Upper lobe of left lung (tissue), 6 donors: ENCODE data around the gene CD207. TPM values are rescaled to one million over a fixed set of nuclear protein-coding genes. Genes with fewer than 3 reads are reported as not detected.

ENCODE experiments used
- ATAC-seq, 2 donors: fragments of 200-7000 bp; cut with Tn5 transposase; one replicate each; pipeline ENCODE4 v1.9.1; 2022; ENCODE audit warnings: mild to moderate bottlenecking in 2 of 2, moderate library complexity in 2 of 2; ENCODE audit not compliant: low FRiP score in 2 of 2
- DNase-seq, 2 donors: peaks; one replicate each; pipeline ENCODE4 v3.0.0-alpha.2; 2019 to 2020
- H3K27ac ChIP-seq, 4 donors: fragments of 200-600 bp; sonication (generic); one replicate each; pipeline ENCODE4 v1.5.1; 2016 to 2019
- H3K27me3 ChIP-seq, 4 donors: fragments of 200-600 bp; sonication (generic); one replicate each; pipeline ENCODE4 v1.5.1; 2017 to 2019
- H3K36me3 ChIP-seq, 4 donors: fragments of 200-600 bp; sonication (generic); one replicate each; pipeline ENCODE4 v1.5.1; 2016 to 2019
- H3K4me1 ChIP-seq, 4 donors: fragments of 200-600 bp; sonication (generic); one replicate each; pipeline ENCODE4 v1.5.1; 2018 to 2019
- H3K4me3 ChIP-seq, 4 donors: fragments of 200-600 bp; sonication (generic); one replicate each; pipeline ENCODE4 v1.5.1; 2017 to 2019; ENCODE audit warnings: mild to moderate bottlenecking in 2 of 4, moderate library complexity in 1 of 4
- H3K9me3 ChIP-seq, 4 donors: fragments of 200-600 bp; sonication (generic); one replicate each; pipeline ENCODE4 v1.5.1; 2018 to 2019
- CTCF ChIP-seq, 6 experiments: fragments of 450-650 bp in 4 of 6; fragments of 200-600 bp in 2 of 6; sonication (generic) in 2 of 6; IDR thresholded peaks; one replicate each; pipeline ENCODE4 v1.5.1; 2016 to 2019; ENCODE audit warnings: antibody characterized with exemption in 6 of 6
- EP300 ChIP-seq, 4 donors: sonication (generic); formaldehyde crosslinking; IDR thresholded peaks; one replicate each; pipeline ENCODE4 v1.5.1; 2017; ENCODE audit warnings: antibody characterized with exemption in 4 of 4, control low read depth in 2 of 4
- POLR2A ChIP-seq, 4 donors: fragments of 450-650 bp; IDR thresholded peaks; one replicate each; pipeline ENCODE4 v1.5.1; 2016 to 2017; ENCODE audit warnings: antibody characterized with exemption in 4 of 4, mild to moderate bottlenecking in 2 of 4
- POLR2AphosphoS5 ChIP-seq, 2 donors: sonication (generic); formaldehyde crosslinking; IDR thresholded peaks; one replicate each; pipeline ENCODE4 v1.5.1; 2017; ENCODE audit warnings: antibody characterized with exemption in 2 of 2
- WGBS, 2 donors: methylation state at CpG; one replicate each; pipeline ENCODE4 v1.1.5; 2017 to 2018; 5-methylcytosine and 5-hydroxymethylcytosine counted together
- small RNA-seq, 4 donors: library from RNA; depleted of rRNA; stranded (forward); fragments of <200 nt; gene quantifications; one replicate each; pipeline ENCODE3, GENCODE V24; 2016
- total RNA-seq, 6 donors: library from RNA; depleted of rRNA in 4 of 6; stranded (reverse); fragments of >200 nt in 4 of 6; gene quantifications; one replicate each; pipeline versions ENCODE4 v1.1.0 to v1.2.1, GENCODE V29; 2016 to 2021
- donor health status: DM: no; HTN: no; CAD: no; lungs with moderate emphysema.
- donor health status: DM: no; HTN: yes; CAD: no; lungs with severe emphysema.

The CD207 gene
- total RNA-seq, 6 donors from 2014 or later: 0.74 to 2.2 TPM; not detected in 4

DNA sequence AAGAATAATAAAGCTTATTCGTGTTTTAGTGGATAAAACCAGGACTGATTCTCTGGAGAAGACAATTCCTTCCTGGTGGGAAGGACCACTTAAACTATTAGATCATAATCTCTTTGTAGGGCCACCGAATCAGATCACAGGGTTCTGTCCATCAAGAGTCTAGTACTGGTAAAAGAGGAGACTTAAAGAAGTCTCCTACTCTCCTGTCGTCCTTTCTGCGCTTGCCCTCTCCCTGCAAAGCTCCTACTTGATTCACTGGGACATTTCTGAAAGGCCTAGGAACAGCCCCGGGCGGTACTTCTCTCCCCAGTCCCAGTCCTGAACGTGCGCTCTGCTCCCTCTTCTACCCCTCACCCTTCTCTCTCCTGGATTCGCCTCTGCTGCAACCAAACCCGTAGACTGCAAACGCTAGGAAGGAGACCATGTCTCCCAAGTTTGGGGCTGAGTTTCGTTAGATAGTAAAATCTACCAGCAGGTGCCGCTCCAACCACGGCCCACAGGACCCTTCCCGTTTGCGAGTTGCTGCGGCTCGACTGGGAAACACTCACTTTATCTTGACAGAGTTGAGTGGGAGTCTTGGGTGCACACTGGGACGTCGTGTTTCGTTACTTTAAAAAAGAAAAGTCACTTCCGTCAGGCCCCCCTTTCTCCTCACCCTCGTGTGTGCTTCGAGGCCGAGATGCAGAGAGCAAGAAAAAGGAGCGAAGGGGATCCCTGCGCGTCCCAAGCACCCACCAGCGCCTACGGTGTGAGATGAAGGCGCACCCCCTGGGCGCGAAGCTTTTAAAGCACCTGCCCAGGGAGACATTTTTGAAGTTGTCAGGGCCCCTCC lies 46.1 kb downstream of the CD207 start:
- ATAC-seq (peak; percentile 47 to 86), DNase-seq (peak in 1 of 2 donors; percentile 63)
- Histone ChIP-seq H3K9me3 (no peaks in the 10 kb centered on the region), H3K4me1 (peaks cover 11 to 15% (median 13%) of the 10 kb centered on the region in 4 donors), H3K36me3 (no peaks in the 10 kb centered on the region), H3K4me3 (peak overlapping the region in 3 of 4 donors; percentile 2 to 37 (median 19)), H3K27ac (no peak overlapping the region), H3K27me3 (peaks cover 0 to 20% (median 9%) of the 10 kb centered on the region in 4 donors)
- TF ChIP-seq CTCF (IDR thresholded peaks at IDR 0.05): peak; percentile 17 to 44 (median 35)
- TF ChIP-seq POLR2AphosphoS5 (IDR thresholded peaks at IDR 0.05): no peak
- no peak for TF ChIP-seq POLR2A (IDR thresholded peaks at IDR 0.05)
- no peak for TF ChIP-seq EP300 (IDR thresholded peaks at IDR 0.05)
- 7% methylated on average over 25 to 33 of the region's 33 CpGs for WGBS, 2 donors

DNA sequence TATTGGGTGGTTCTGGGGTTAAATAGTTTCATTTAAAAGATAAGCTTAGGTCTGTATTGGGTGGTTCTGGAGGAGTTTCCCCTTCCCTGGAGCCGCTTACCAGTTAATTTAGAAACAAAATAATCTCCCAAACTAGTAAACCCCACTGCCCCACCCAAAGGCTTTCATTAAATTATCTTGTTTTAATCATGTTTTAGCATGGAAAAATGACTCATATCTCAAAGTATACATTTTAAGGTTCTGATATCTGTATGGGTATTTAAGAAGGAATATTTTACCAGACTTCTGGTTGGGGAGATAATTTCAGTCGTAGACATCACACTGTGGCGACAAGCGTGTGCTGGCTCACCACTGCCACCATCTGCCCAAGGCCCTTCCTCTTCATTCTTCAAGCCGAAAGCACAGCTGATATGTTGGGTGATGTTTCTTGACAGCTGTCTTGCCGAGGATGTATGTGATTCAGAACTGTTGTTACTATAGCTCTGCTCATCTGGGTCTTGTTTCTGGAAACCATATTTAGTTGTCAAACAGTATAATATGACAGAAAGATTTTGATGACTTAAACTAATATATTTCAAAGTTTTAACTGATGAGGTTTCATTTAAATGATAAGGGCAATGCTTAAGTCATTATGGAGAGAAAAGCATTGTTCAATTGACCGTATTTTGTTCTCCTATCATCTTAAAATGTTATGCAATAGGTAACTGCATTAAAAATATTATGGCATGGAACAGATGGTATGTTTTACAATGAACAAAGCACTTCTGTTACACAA lies 50.3 kb downstream of the CD207 start:
- Histone ChIP-seq H3K27ac (no peak overlapping the region), H3K4me1 (peaks cover 10 to 11% (median 10%) of the 10 kb centered on the region in 4 donors), H3K36me3 (no peaks in the 10 kb centered on the region), H3K9me3 (no peaks in the 10 kb centered on the region), H3K4me3 (no peak overlapping the region), H3K27me3 (peaks cover 0 to 10% (median 5%) of the 10 kb centered on the region in 4 donors)
- ATAC-seq: no peak
- no peak for TF ChIP-seq POLR2A (IDR thresholded peaks at IDR 0.05)
- no peak for TF ChIP-seq CTCF (IDR thresholded peaks at IDR 0.05)
- TF ChIP-seq POLR2AphosphoS5 (IDR thresholded peaks at IDR 0.05): no peak
- no peak for TF ChIP-seq EP300 (IDR thresholded peaks at IDR 0.05)
- DNase-seq: no peak
- 24 to 25% methylated on average over 7 of the region's 7 CpGs for WGBS, 2 donors

GRCh38 chr2:70784320-70784719 lies 51.3 kb downstream of the CD207 start:
- Histone ChIP-seq H3K36me3 (no peaks in the 10 kb centered on the region), H3K27ac (no peak overlapping the region), H3K4me3 (no peak overlapping the region), H3K9me3 (no peaks in the 10 kb centered on the region), H3K4me1 (peaks cover 0 to under 1% (median 0%) of the 10 kb centered on the region in 4 donors), H3K27me3 (peaks cover 0 to under 1% (median 0%) of the 10 kb centered on the region in 4 donors)
- ATAC-seq: no peak
- WGBS, 2 donors: 89 to 94% methylated on average over 2 of the region's 2 CpGs
- DNase-seq: no peak
- no peak for TF ChIP-seq POLR2AphosphoS5 (IDR thresholded peaks at IDR 0.05)
- no peak for TF ChIP-seq POLR2A (IDR thresholded peaks at IDR 0.05)
- TF ChIP-seq EP300 (IDR thresholded peaks at IDR 0.05): no peak
- no peak for TF ChIP-seq CTCF (IDR thresholded peaks at IDR 0.05)

Small RNA genes lying within 50 kb of the gene (small RNA-seq; reads per million reads assigned to genes)
- gene HMGN2P21: 0 reads per million in 4 donors

Other genes starting within 250 kb of the CD207 start
- gene ADD2, start 67.6 kb downstream of the CD207 start, total RNA-seq: 1 to 10 TPM in 2 of 6 donors, under 1 TPM in 4; under 0.01 to 3.3 (median 0.50) TPM
- not detected for gene FIGLA, start 45.2 kb downstream of the CD207 start, total RNA-seq
- gene CLEC4F, start 15.2 kb downstream of the CD207 start, total RNA-seq: 1 to 10 TPM in 1 of 6 donors, under 1 TPM in 4, not detected in 1; 0.15 to 1.0 (median 0.57) TPM
- 10 to 100 TPM in 1 of 6 donors, 1 to 10 TPM in 1, under 1 TPM in 3, not detected in 1; 0.83 to 10.5 (median 0.91) TPM for gene VAX2, start 64.8 kb upstream of the CD207 start, total RNA-seq
- 10 to 100 TPM in 1 of 6 donors, 1 to 10 TPM in 4, not detected in 1; 1.6 to 23.0 (median 3.2) TPM for gene ATP6V1B1, start 100.1 kb upstream of the CD207 start, total RNA-seq
- gene ANKRD53, start 142.8 kb upstream of the CD207 start, total RNA-seq: 10 to 100 TPM in 1 of 6 donors, 1 to 10 TPM in 2, under 1 TPM in 3; 0.26 to 10.5 (median 1.4) TPM
- 10 to 100 TPM; 10.9 to 68.3 (median 33.8) TPM for gene TEX261, start 159.1 kb upstream of the CD207 start, total RNA-seq
- gene NAGK, start 232.8 kb upstream of the CD207 start, total RNA-seq: 100 to 1,000 TPM in 4 of 6 donors, 10 to 100 TPM in 2; 51.4 to 157 (median 139) TPM